Spleen (tissue), 11 donors: Measurements from ENCODE around the gene PRKX. TPM values are rescaled to one million over a fixed set of nuclear protein-coding genes. Genes with fewer than 3 reads are reported as not detected.
"Not testable (repeated sequence)": the region's sequence is repeated elsewhere in the genome, so short reads cannot be mapped to it uniquely, and the experiment has no call there.

Source experiments
- DNase-seq: peaks from one replicate; pipeline ENCODE4 v3.0.0-alpha.2; 2020
- H3K27ac ChIP-seq, 8 donors: fragments of 200-600 bp; sonication (generic) in 7 of 8; 1 replicate in 4 of 8; 2 replicates in 4 of 8; pipeline versions ENCODE4 v1.5.0 to v1.8.0; 2016 to 2021; ENCODE audit warnings: inconsistent platforms in 4 of 8, mild to moderate bottlenecking in 4 of 8, moderate library complexity in 1 of 8
- H3K27me3 ChIP-seq, 7 donors: fragments of 200-600 bp; sonication (generic) in 6 of 7; replicated peaks in 1 of 7; 1 replicate in 4 of 7; 2 replicates in 3 of 7; pipeline versions ENCODE4 v1.5.0 to v1.8.0; 2016 to 2021; ENCODE audit warnings: inconsistent platforms in 3 of 7, mild to moderate bottlenecking in 1 of 7
- H3K36me3 ChIP-seq, 6 donors: fragments of 200-600 bp; sonication (generic) in 5 of 6; 1 replicate in 4 of 6; 2 replicates in 2 of 6; pipeline versions ENCODE4 v1.5.0 to v1.8.0; 2016 to 2021; ENCODE audit warnings: inconsistent platforms in 2 of 6
- H3K4me1 ChIP-seq, 6 donors: fragments of 200-600 bp; sonication (generic) in 5 of 6; 1 replicate in 3 of 6; 2 replicates in 3 of 6; pipeline versions ENCODE4 v1.5.0 to v1.8.0; 2016 to 2021; ENCODE audit warnings: inconsistent platforms in 3 of 6
- H3K4me3 ChIP-seq, 8 donors: fragments of 200-600 bp; sonication (generic) in 7 of 8; 1 replicate in 4 of 8; 2 replicates in 4 of 8; pipeline versions ENCODE4 v1.5.0 to v1.8.0; 2016 to 2021; ENCODE audit warnings: inconsistent platforms in 4 of 8, mild to moderate bottlenecking in 4 of 8, moderate library complexity in 2 of 8
- H3K9me3 ChIP-seq, 8 donors: fragments of 200-600 bp; sonication (generic) in 7 of 8; 1 replicate in 4 of 8; 2 replicates in 4 of 8; pipeline versions ENCODE4 v1.5.0 to v1.8.0; 2016 to 2021; ENCODE audit warnings: inconsistent platforms in 4 of 8
- CTCF ChIP-seq, 11 experiments: fragments of 200-600 bp in 7 of 11; fragments of 450-650 bp in 4 of 11; sonication (generic) in 4 of 11; IDR thresholded peaks in 8 of 11; conservative IDR thresholded peaks in 3 of 11; 1 replicate in 7 of 11; 2 replicates in 4 of 11; pipeline versions ENCODE4 v1.4.0 to v1.8.0; 2016 to 2021; ENCODE audit warnings: antibody characterized with exemption in 11 of 11, inconsistent platforms in 4 of 11, mild to moderate bottlenecking in 1 of 11
- POLR2A ChIP-seq, 3 donors: fragments of 450-650 bp; IDR thresholded peaks; one replicate each; pipeline ENCODE4 v1.5.1; 2017; ENCODE audit warnings: antibody characterized with exemption in 3 of 3, mild to moderate bottlenecking in 1 of 3
- POLR2AphosphoS5 ChIP-seq, 3 donors: sonication (generic); formaldehyde crosslinking; IDR thresholded peaks; one replicate each; pipeline ENCODE4 v1.5.1; 2017; ENCODE audit warnings: antibody characterized with exemption in 3 of 3
- WGBS, 5 donors: extraction: QIAGEN DNeasy Blood & Tissue Kit in 3 of 5; methylation state at CpG; one replicate each; pipeline versions ENCODE4 v1.1.5 to v1.1.7; 2013 to 2018; 5-methylcytosine and 5-hydroxymethylcytosine counted together
- intact Hi-C: fragments of 100-400 bp; cut with DNase I; formaldehyde crosslinking; loops from one replicate; pipeline ENCODE4 v1.15.0; 2023; ENCODE audit warnings: low total_unique reads
- polyA plus RNA-seq, 3 donors: library from polyadenylated mRNA; stranded (reverse); fragments of 200-250 nt; gene quantifications; one replicate each; pipeline ENCODE4 v1.2.1, GENCODE V29; 2013
- total RNA-seq, 7 donors: library from RNA; depleted of rRNA in 3 of 7; stranded (reverse); fragments of >200 nt in 3 of 7; fragmentation: NEBNext Ultra II Directional in 4 of 7; extraction: Animal tissue kit (Norgen Biotek cat#: 25700) in 4 of 7; gene quantifications; one replicate each; pipeline versions ENCODE4 v1.1.0 to v1.2.1, GENCODE V29; 2016 to 2021
- donor health status: healthy with polysubstance abuse.
- donor health status: DM: no; HTN: no; CAD: no; lungs with moderate emphysema.
- donor health status: DM: no; HTN: no; CAD: no.
- donor health status: Bipolar disorder and iron deficiency.
- donor health status: healthy.
- donor health status: DM: no; HTN: no; CAD: no.
- donor health status: DM: yes; HTN: yes; CAD: no.

The PRKX gene
- total and polyA plus RNA-seq, 10 donors = 5.4 to 55.0 (median 35.0) TPM

GRCh38 chrX:3663576-3664250, 49.7 kb downstream of the PRKX start:
- TF ChIP-seq POLR2AphosphoS5 (IDR thresholded peaks at IDR 0.05) = peak in 2 of 3 donors; percentile 39 to 61
- H3K36me3 ChIP-seq = peaks cover 0 to 29% (median 1%) of the 10 kb centered on the region in 6 donors
- H3K27ac ChIP-seq = peak overlapping the region in 5 of 8 donors; percentile 43 to 79 (median 56)
- peak overlapping the region in 1 of 8 donors; percentile 39 for H3K4me3 ChIP-seq
- 35 to 55% (median 41%) methylated on average over 7 to 9 of the region's 9 CpGs for WGBS, 5 donors
- H3K4me1 ChIP-seq, H3K9me3 ChIP-seq, H3K27me3 ChIP-seq, intact Hi-C loops: not testable (repeated sequence)
- DNase-seq = peak; percentile 81

- H3K27me3 ChIP-seq = no peaks in the 10 kb centered on the region
- H3K27ac ChIP-seq = no peak overlapping the region
- H3K4me3 ChIP-seq = no peak overlapping the region
- whole genome bisulfite sequencing, 5 donors = 75 to 92% (median 86%) methylated on average over 3 to 10 of the region's 10 CpGs
- intact Hi-C loops = no loop called here
- no peak for DNase-seq
- no peaks in the 10 kb centered on the region for H3K9me3 ChIP-seq
- peaks cover 0 to 9% (median 0%) of the 10 kb centered on the region in 6 donors for H3K4me1 ChIP-seq
- TF ChIP-seq POLR2AphosphoS5 (IDR thresholded peaks at IDR 0.05) (no peak), CTCF (IDR thresholded peaks at IDR 0.05 in 8 of 11, conservative IDR thresholded peaks at IDR 0.05 in 3 of 11) (no peak), POLR2A (IDR thresholded peaks at IDR 0.05) (no peak)
- H3K36me3 ChIP-seq = peaks cover 0 to 47% (median 10%) of the 10 kb centered on the region in 6 donors
These were observed 53.7 kb downstream of the PRKX start for GRCh38 chrX:3659761-3660160.

GRCh38 chrX:3655181-3655580, 58.3 kb downstream of the PRKX start:
- Histone ChIP-seq H3K27ac (no peak overlapping the region), H3K4me1 (no peaks in the 10 kb centered on the region), H3K4me3 (no peak overlapping the region), H3K36me3 (peaks cover 0 to 68% (median 30%) of the 10 kb centered on the region in 6 donors), H3K27me3 (no peaks in the 10 kb centered on the region), H3K9me3 (no peaks in the 10 kb centered on the region)
- intact Hi-C loops = no loop called here
- TF ChIP-seq POLR2AphosphoS5 (IDR thresholded peaks at IDR 0.05) (no peak), POLR2A (IDR thresholded peaks at IDR 0.05) (no peak), CTCF (IDR thresholded peaks at IDR 0.05 in 8 of 11, conservative IDR thresholded peaks at IDR 0.05 in 3 of 11) (no peak)
- WGBS, 5 donors = 93 to 97% (median 95%) methylated on average over 6 to 19 of the region's 19 CpGs
- DNase-seq = no peak

GRCh38 chrX:3653111-3653510, 60.3 kb downstream of the PRKX start:
- Histone ChIP-seq H3K4me1 (no peaks in the 10 kb centered on the region), H3K36me3 (peaks cover 0 to 70% (median 30%) of the 10 kb centered on the region in 6 donors), H3K27ac (no peak overlapping the region), H3K27me3 (no peaks in the 10 kb centered on the region), H3K4me3 (no peak overlapping the region), H3K9me3 (no peaks in the 10 kb centered on the region)
- 90 to 97% (median 95%) methylated on average over 13 of the region's 13 CpGs for WGBS, 5 donors
- TF ChIP-seq POLR2AphosphoS5 (IDR thresholded peaks at IDR 0.05) = no peak
- TF ChIP-seq CTCF (IDR thresholded peaks at IDR 0.05 in 8 of 11, conservative IDR thresholded peaks at IDR 0.05 in 3 of 11) = no peak
- no peak for TF ChIP-seq POLR2A (IDR thresholded peaks at IDR 0.05)
- DNase-seq = no peak
- intact Hi-C loops = loop anchor here (5.0 kb wide), 1 partner anchor 159 kb away; no protein-coding TSS in a partner anchor
